ENCODE data around the gene A2M. TPM values are rescaled to one million over a fixed set of nuclear protein-coding genes. Genes with fewer than 3 reads are reported as not detected.
A peak's percentile ranks its signal among the peaks of the same experiment; 100 is the strongest.

The A2M gene
- total and polyA plus RNA-seq, 2 of the 13 experiments (the other 11 are each of a cell fraction or from before 2014, with no cell fraction given): 2,807 to 6,551 TPM

GRCh38 chr12:9112076-9112853 lies 3.5 kb downstream of the A2M start (continued):
- TF ChIP-seq ZFP82 (CRISPR knock-in tag; IDR thresholded peaks at IDR 0.05; ENCODE audit: borderline replicate concordance) (0 out of 2 replicates have a peak, but pooled peaks have one; percentile 1), ATF1 (CRISPR knock-in tag; IDR thresholded peaks at IDR 0.05) (no peak), IRX3 (CRISPR knock-in tag; IDR thresholded peaks at IDR 0.05; ENCODE audit: borderline replicate concordance, low read depth) (no peak), POLR2AphosphoS5 (IDR thresholded peaks at IDR 0.05; ENCODE audit: low read depth, low read length) (peak; percentile 38), ARNT2 (CRISPR knock-in tag; IDR thresholded peaks at IDR 0.05; ENCODE audit: low read depth) (no peak), CCAR2 (optimal IDR thresholded peaks at IDR 0.05; ENCODE audit: low read depth, low read length) (no peak), PATZ1 (CRISPR knock-in tag; IDR thresholded peaks at IDR 0.05) (no peak), SSRP1 (CRISPR knock-in tag; IDR thresholded peaks at IDR 0.05) (peak; percentile 94), JUNB (CRISPR knock-in tag; IDR thresholded peaks at IDR 0.05; ENCODE audit: borderline replicate concordance) (no peak; the same call in 1 of the 2 replicates), SMAD1 (CRISPR knock-in tag; IDR thresholded peaks at IDR 0.05; ENCODE audit: borderline replicate concordance, low read depth) (no peak), TFAP4 (IDR thresholded peaks at IDR 0.05; ENCODE audit: borderline replicate concordance, low read depth) (no peak), ZNF710 (CRISPR knock-in tag; IDR thresholded peaks at IDR 0.05; ENCODE audit: borderline replicate concordance) (no peak), POLR2G (IDR thresholded peaks at IDR 0.05; ENCODE audit: low read depth, low read length) (peak; percentile 79), ZNF556 (CRISPR knock-in tag; IDR thresholded peaks at IDR 0.05; ENCODE audit: borderline replicate concordance) (no peak), ZSCAN25 (CRISPR knock-in tag; IDR thresholded peaks at IDR 0.05) (no peak), POLR2A (IDR thresholded peaks at IDR 0.05; ENCODE audit: insufficient read depth in 1 of 2, low read depth in 2 of 2, low read length in 2 of 2) (peak in 1 of 2 experiments; percentile 23; a peak in 1 of 4 replicates), TAF1 (CRISPR knock-in tag; IDR thresholded peaks at IDR 0.05) (no peak), STAT5B (CRISPR knock-in tag; IDR thresholded peaks at IDR 0.05) (no peak), ZNF33B (CRISPR knock-in tag; IDR thresholded peaks at IDR 0.05) (no peak), ZNF614 (CRISPR knock-in tag; IDR thresholded peaks at IDR 0.05; ENCODE audit: borderline replicate concordance) (no peak), ZFX (CRISPR knock-in tag; IDR thresholded peaks at IDR 0.05; ENCODE audit: low read depth) (peak; percentile 17; the same call in 1 of the 2 replicates), TERF1 (CRISPR knock-in tag; IDR thresholded peaks at IDR 0.05) (no peak), ATF4 (CRISPR knock-in tag; IDR thresholded peaks at IDR 0.05) (0 out of 4 replicates have a peak, but pooled peaks of 1 of the 2 experiments have one; percentile 8)

Data from HepG2 (cell line).